MM.1S (cell line): ENCODE results near the gene TCAIM.

Experiments used
- DNase-seq: peaks from one replicate; pipeline ENCODE4 v3.0.0-alpha.2; 2015
- H2AFZ ChIP-seq: fragments of 300-600 bp; sonication (generic); 2 replicates; pipeline ENCODE4 v1.6.0; 2016; ENCODE audit warnings: antibody characterized with exemption, low read length
- H3F3A ChIP-seq: fragments of 300-600 bp; sonication (generic); 2 replicates; pipeline ENCODE4 v1.6.1; 2016; ENCODE audit warnings: mild to moderate bottlenecking, antibody characterized with exemption, low read length, moderate library complexity, mixed read lengths; ENCODE audit not compliant: insufficient read depth
- H3K27ac ChIP-seq: fragments of 300-600 bp; sonication (generic); 2 replicates; pipeline ENCODE4 v1.5.1; 2016; ENCODE audit warnings: mild to moderate bottlenecking, low read length
- H3K27me3 ChIP-seq: fragments of 300-600 bp; sonication (generic); replicated peaks from 2 replicates; pipeline ENCODE4 v1.6.0; 2016; ENCODE audit warnings: low read length; ENCODE audit not compliant: insufficient read depth
- H3K36me3 ChIP-seq: fragments of 300-600 bp; sonication (generic); replicated peaks from 2 replicates; pipeline ENCODE4 v1.6.1; 2016; ENCODE audit warnings: mild to moderate bottlenecking, low read length, mixed read lengths; ENCODE audit not compliant: insufficient read depth
- H3K4me1 ChIP-seq: fragments of 300-600 bp; sonication (generic); 2 replicates; pipeline ENCODE4 v1.6.1; 2016; ENCODE audit warnings: low read length, mixed read lengths
- H3K4me2 ChIP-seq: fragments of 300-600 bp; sonication (generic); 2 replicates; pipeline ENCODE4 v1.6.0; 2016; ENCODE audit warnings: low read depth, low read length
- H3K4me3 ChIP-seq: fragments of 300-600 bp; sonication (generic); 2 replicates; pipeline ENCODE4 v1.5.1; 2016; ENCODE audit warnings: low read length, mixed read lengths
- H3K79me2 ChIP-seq: fragments of 300-600 bp; sonication (generic); 2 replicates; pipeline ENCODE4 v1.6.1; 2016; ENCODE audit warnings: mixed run types, low read length, mixed read lengths
- H3K9ac ChIP-seq: fragments of 300-600 bp; sonication (generic); 2 replicates; pipeline ENCODE4 v1.6.1; 2016; ENCODE audit warnings: low read length, mixed read lengths
- H3K9me2 ChIP-seq: fragments of 300-600 bp; sonication (generic); replicated peaks from 2 replicates; pipeline ENCODE4 v1.6.1; 2016; ENCODE audit warnings: mild to moderate bottlenecking, low read length, mixed read lengths; ENCODE audit not compliant: insufficient read depth
- H3K9me3 ChIP-seq: fragments of 300-600 bp; sonication (generic); replicated peaks from 2 replicates; pipeline ENCODE4 v1.6.1; 2016; ENCODE audit warnings: mild to moderate bottlenecking, low read length, mixed read lengths; ENCODE audit not compliant: insufficient read depth
- H4K20me1 ChIP-seq: fragments of 300-600 bp; sonication (generic); 2 replicates; pipeline ENCODE4 v1.6.1; 2016; ENCODE audit warnings: mild to moderate bottlenecking, low read length, moderate library complexity, mixed read lengths; ENCODE audit not compliant: insufficient read depth
- CTCF ChIP-seq: fragments of 300-600 bp; sonication (generic); IDR thresholded peaks from 2 replicates; pipeline ENCODE4 v1.5.1; 2016; ENCODE audit warnings: antibody characterized with exemption, low read length, mixed read lengths
- EZH2 ChIP-seq: fragments of 300-600 bp; sonication (generic); optimal IDR thresholded peaks from 2 replicates; pipeline ENCODE3; 2017; ENCODE audit warnings: low read depth, mild to moderate bottlenecking, antibody characterized with exemption, low read length, mixed read lengths
- EZH2phosphoT487 ChIP-seq: fragments of 300-600 bp; sonication (generic); IDR thresholded peaks from 2 replicates; pipeline ENCODE4 v1.6.1; 2018; ENCODE audit warnings: antibody characterized with exemption, low read length

Gene TCAIM

GRCh38 chr3:44420676-44421075 lies 82.1 kb downstream of the TCAIM start:
- Histone ChIP-seq H3K9ac (no peak overlapping the region), H3K9me2 (no peaks in the 10 kb centered on the region), H3K36me3 (no peaks in the 10 kb centered on the region), H2AFZ (no peak overlapping the region), H3K27ac (no peak overlapping the region), H3K79me2 (no peaks in the 10 kb centered on the region), H3K4me1 (no peaks in the 10 kb centered on the region), H3K4me3 (no peak overlapping the region), H3K27me3 (no peaks in the 10 kb centered on the region), H3K9me3 (no peaks in the 10 kb centered on the region), H3K4me2 (no peak overlapping the region), H3F3A (no peaks in the 10 kb centered on the region), H4K20me1 (no peaks in the 10 kb centered on the region)
- no peak for DNase-seq
- no peak for TF ChIP-seq EZH2phosphoT487
- no peak for TF ChIP-seq EZH2
- no peak for TF ChIP-seq CTCF

GRCh38 chr3:44421280-44421679 lies 82.7 kb downstream of the TCAIM start:
- Histone ChIP-seq H3K27ac (no peak overlapping the region), H3K36me3 (no peaks in the 10 kb centered on the region), H3K4me1 (no peaks in the 10 kb centered on the region), H4K20me1 (no peaks in the 10 kb centered on the region), H3K27me3 (no peaks in the 10 kb centered on the region), H2AFZ (no peak overlapping the region), H3K4me3 (no peak overlapping the region), H3K9me3 (no peaks in the 10 kb centered on the region), H3K9me2 (no peaks in the 10 kb centered on the region), H3F3A (no peaks in the 10 kb centered on the region), H3K9ac (no peak overlapping the region), H3K79me2 (no peaks in the 10 kb centered on the region), H3K4me2 (no peak overlapping the region)
- TF ChIP-seq EZH2phosphoT487 (no peak), CTCF (no peak), EZH2 (no peak)
- no peak for DNase-seq

GRCh38 chr3:44424758-44425157 lies 86.2 kb downstream of the TCAIM start:
- DNase-seq, result no peak
- Histone ChIP-seq H3K9me2 (no peaks in the 10 kb centered on the region), H3F3A (no peaks in the 10 kb centered on the region), H3K36me3 (no peaks in the 10 kb centered on the region), H3K4me3 (no peak overlapping the region), H4K20me1 (no peaks in the 10 kb centered on the region), H3K4me2 (no peak overlapping the region), H3K9ac (no peak overlapping the region), H3K27ac (no peak overlapping the region), H3K27me3 (no peaks in the 10 kb centered on the region), H2AFZ (no peak overlapping the region), H3K79me2 (no peaks in the 10 kb centered on the region), H3K9me3 (no peaks in the 10 kb centered on the region), H3K4me1 (no peaks in the 10 kb centered on the region)
- TF ChIP-seq CTCF (no peak), EZH2 (no peak), EZH2phosphoT487 (no peak)
